Fibroblast of pulmonary artery (primary cell): ENCODE measurements around the gene ALG9.

ENCODE experiments used
- DNase-seq: peaks from one replicate; pipeline ENCODE4 v3.0.0-alpha.2; 2010; ENCODE audit warnings: low read depth
- H3K4me3 ChIP-seq: replicated peaks from 2 replicates; pipeline ENCODE4 v1.5.1; 2011; ENCODE audit warnings: low read depth, mild to moderate bottlenecking, control low read depth, low read length, moderate library complexity
- CTCF ChIP-seq: IDR thresholded peaks from 2 replicates; pipeline ENCODE4 v1.5.1; 2011; ENCODE audit warnings: mild to moderate bottlenecking, control low read depth, low read length, inconsistent platforms; ENCODE audit errors: missing control alignments

Gene ALG9

GRCh38 chr11:111749646-111750045 is 121.7 kb downstream of the ALG9 start:
- no peak for DNase-seq
- no peak for TF ChIP-seq CTCF
- no peak overlapping the region for H3K4me3 ChIP-seq

DNA sequence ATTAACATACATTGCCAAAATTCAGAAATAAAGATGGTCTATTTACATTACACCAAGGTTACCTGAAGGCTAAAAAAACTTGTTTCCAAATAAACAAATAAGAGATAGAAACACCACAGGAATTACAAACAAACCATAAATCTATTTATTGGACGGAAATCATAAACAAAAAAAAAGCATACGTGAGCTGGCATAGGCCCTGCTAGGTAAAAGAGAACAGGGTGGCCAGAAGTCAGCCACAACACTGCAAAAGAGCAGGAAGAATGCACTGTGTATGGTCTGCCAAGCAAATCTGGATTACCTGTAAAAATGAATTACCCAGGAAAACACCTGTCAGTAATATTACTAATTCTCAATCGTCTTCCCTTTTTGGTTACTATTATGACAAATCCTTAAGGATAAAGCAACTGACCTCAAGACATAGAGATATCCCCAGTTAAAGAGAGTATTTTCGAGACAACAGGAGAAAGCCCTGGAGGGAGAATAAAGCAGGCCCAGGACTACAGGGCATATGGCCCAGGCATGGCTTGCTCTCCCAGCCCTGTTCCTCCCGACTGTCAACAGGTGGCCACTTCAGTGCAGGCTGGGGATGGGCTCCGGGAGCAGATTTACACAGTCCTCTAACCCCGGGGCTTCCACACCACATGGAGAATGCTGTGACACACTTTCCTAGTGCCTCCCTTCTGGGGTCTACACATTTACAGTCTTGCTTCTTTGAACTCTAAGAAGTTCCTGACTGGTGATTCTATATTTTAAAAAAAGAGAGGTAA is 123.2 kb downstream of the ALG9 start:
- no peak overlapping the region for H3K4me3 ChIP-seq
- DNase-seq, result no peak
- no peak for TF ChIP-seq CTCF

DNA sequence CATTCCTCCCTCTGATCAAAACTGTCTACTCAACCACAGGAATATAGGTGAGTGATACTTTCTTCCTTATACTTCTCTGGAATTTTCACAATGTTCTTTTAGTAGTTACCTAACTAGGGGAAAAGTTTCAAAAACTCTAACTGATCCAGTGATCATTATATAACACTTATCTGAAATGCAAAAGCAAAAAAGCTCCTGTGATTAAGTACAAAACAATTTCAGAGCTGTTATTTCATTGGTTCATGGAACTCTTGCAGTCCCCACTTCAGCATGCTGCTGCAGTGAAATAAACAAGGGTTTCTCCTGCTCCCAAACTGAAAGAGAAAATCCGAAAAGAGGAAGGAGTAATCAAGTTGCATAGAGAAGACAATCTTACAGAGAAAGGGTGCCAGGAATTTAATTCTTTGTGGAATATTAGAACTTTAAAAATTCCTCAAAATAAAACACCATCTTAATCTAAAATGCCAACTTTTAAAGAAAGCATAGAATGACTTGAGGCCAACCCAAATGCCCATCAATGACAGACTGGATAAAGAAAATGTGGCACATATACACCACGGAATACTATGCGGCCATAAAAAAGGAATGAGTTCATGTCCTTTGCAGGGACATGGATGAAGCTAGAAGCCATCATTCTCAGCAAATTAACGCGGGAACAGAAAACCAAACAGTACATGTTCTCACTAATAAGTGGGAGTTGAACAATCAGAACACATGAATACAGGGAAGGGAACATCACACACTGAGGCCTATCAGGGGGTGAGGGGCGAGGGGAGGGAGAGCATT is 125.5 kb downstream of the ALG9 start:
- no peak for TF ChIP-seq CTCF
- no peak overlapping the region for H3K4me3 ChIP-seq
- peak; percentile 51 for DNase-seq

- H3K4me3 ChIP-seq, result no peak overlapping the region
- no peak for TF ChIP-seq CTCF
- no peak for DNase-seq
Observed at GRCh38 chr11:111743700-111744099, 127.7 kb downstream of the ALG9 start.

DNA sequence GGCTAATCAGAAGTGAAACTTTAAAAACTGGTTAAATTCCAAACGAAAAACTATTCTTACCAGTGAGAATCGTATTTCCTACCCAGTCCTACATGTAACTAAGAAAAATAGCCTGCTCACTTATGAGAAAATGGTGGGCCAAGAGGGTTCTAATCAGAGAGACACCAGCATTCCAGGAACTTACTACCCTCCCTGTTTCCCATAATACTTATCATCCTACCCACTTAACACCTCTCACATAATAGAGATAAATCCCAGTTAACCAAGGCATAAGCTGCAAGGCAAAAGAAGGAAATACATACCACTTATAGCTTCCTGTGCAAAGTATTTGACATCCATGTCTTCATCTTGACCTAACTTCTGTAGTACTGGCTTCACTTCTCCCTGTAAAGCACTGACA is 129.6 kb downstream of the ALG9 start:
- H3K4me3 ChIP-seq, result no peak overlapping the region
- DNase-seq, result no peak
- TF ChIP-seq CTCF, result no peak

GRCh38 chr11:111739299-111739698 is 132.1 kb downstream of the ALG9 start:
- no peak for DNase-seq
- H3K4me3 ChIP-seq, result no peak overlapping the region
- no peak for TF ChIP-seq CTCF
